ENCODE results near the gene EML6. TPM values are rescaled to one million over a fixed set of nuclear protein-coding genes. Genes with fewer than 3 reads are reported as not detected.

Gene EML6
- total RNA-seq, 1 experiment from 2014 or later, result 6.6 TPM

- Histone ChIP-seq H4K20me1 (ENCODE audit: insufficient read depth) (no peaks in the 10 kb centered on the region), H3K36me3 (ENCODE audit: control insufficient read depth in 1 of 2, insufficient read depth in 2 of 2, low read length in 2 of 2) (no peaks in the 10 kb centered on the region), H3K9me2 (ENCODE audit: insufficient read depth) (no peaks in the 10 kb centered on the region), H3K9me3 (ENCODE audit: control insufficient read depth in 1 of 2, insufficient read depth in 1 of 2, low read depth in 1 of 2, low read length in 2 of 2) (no peaks in the 10 kb centered on the region), H3K9ac (ENCODE audit: low read length) (no peak overlapping the region), H3K4me3 (replicated peaks in 1 of 2; ENCODE audit: low read depth in 1 of 2, low read length in 2 of 2) (no peak overlapping the region), H3K4me2 (ENCODE audit: low read length) (no peak overlapping the region), H2AFZ (ENCODE audit: low read depth, low read length, poor library complexity, severe bottlenecking) (no peak overlapping the region), H3K79me2 (ENCODE audit: insufficient read depth, low read length) (no peaks in the 10 kb centered on the region), H3K27ac (ENCODE audit: low read depth, low read length) (no peak overlapping the region), H3K27me3 (ENCODE audit: insufficient read depth, low read length) (no peaks in the 10 kb centered on the region), H3K4me1 (ENCODE audit: control insufficient read depth in 1 of 2, insufficient read depth in 2 of 2, low read length in 2 of 2) (no peaks in the 10 kb centered on the region)
- intact Hi-C loops (cut with micrococcal nuclease), result no loop called here
- ChIA-PET POLR2A (no interaction called here), RAD21 (ENCODE audit: low non-redundant PET in 1 of 2, low total read pairs in 2 of 2, uncharacterized antibody in 2 of 2, unreplicated experiment in 2 of 2) (no interaction called here), CTCF (interaction anchor here (0.6 to 2.2 kb wide), 2 partner anchors 42 to 184 kb away, joined by 3 to 8 read pairs; no protein-coding TSS in a partner anchor)
- BruUV-seq (replicated peaks), result no TSS peak
- ATAC-seq, result no peak
- no peak for DNase-seq (ENCODE audit: low read depth, low spot score)
- TF ChIP-seq YY1 (IDR thresholded peaks at IDR 0.05; ENCODE audit: extremely low read depth, insufficient replicate concordance, low read depth, low read length) (no peak), ZNF274 (IDR thresholded peaks at IDR 0.05; ENCODE audit: low read depth, low read length) (no peak), SRF (IDR thresholded peaks at IDR 0.05; ENCODE audit: low read depth) (no peak), EZH2phosphoT487 (IDR thresholded peaks at IDR 0.05; ENCODE audit: borderline replicate concordance) (no peak), POLR2A (IDR thresholded peaks at IDR 0.05; ENCODE audit: borderline replicate concordance, extremely low read depth, insufficient read depth, insufficient read length) (no peak), TCF7L2 (IDR thresholded peaks at IDR 0.05; ENCODE audit: borderline replicate concordance, extremely low read depth, insufficient read depth, insufficient read length) (no peak), POLR2AphosphoS5 (IDR thresholded peaks at IDR 0.05; ENCODE audit: low read depth, low read length) (no peak), SIN3A (IDR thresholded peaks at IDR 0.05; ENCODE audit: low read depth) (no peak), JUND (IDR thresholded peaks at IDR 0.05) (no peak), ZFX (IDR thresholded peaks at IDR 0.05) (no peak), ATF3 (IDR thresholded peaks at IDR 0.05) (no peak), ELF1 (IDR thresholded peaks at IDR 0.05; ENCODE audit: borderline replicate concordance, low read depth) (no peak), CBX3 (IDR thresholded peaks at IDR 0.05; ENCODE audit: low read depth) (no peak), RAD21 (IDR thresholded peaks at IDR 0.05; ENCODE audit: low read depth) (no peak), SP1 (IDR thresholded peaks at IDR 0.05; ENCODE audit: low read depth) (no peak), FOSL1 (IDR thresholded peaks at IDR 0.05; ENCODE audit: low read depth) (no peak), EGR1 (IDR thresholded peaks at IDR 0.05; ENCODE audit: low read depth) (no peak)
Measured at GRCh38 chr2:54706622-54707021, 16.8 kb upstream of the EML6 start.

All from HCT116 (cell line).